AG04450 (cell line): ENCODE data around the gene GRIA1. TPM values are rescaled to one million over a fixed set of nuclear protein-coding genes. Genes with fewer than 3 reads are reported as not detected.

Experiments used
- polyA plus RNA-seq: library from polyadenylated mRNA; depleted of rRNA; stranded (reverse); fragments of >200 nt; gene quantifications from 2 replicates; pipeline ENCODE4 v1.2.3, GENCODE V29; 2011
- small RNA-seq: library from RNA; depleted of rRNA; stranded (forward); fragments of <200 nt; gene quantifications from one replicate; pipeline ENCODE3, GENCODE V24; 2012; ENCODE audit warnings: low read depth; ENCODE audit not compliant: insufficient read length

GRIA1 gene
- polyA plus RNA-seq, 1 experiment: 0.42 TPM

Small RNAs within 50 kb of the gene (small RNA-seq; reads per million reads assigned to genes)
- not detected for gene RN7SL177P
